ENCODE measurements around the gene ZFYVE9. TPM values are rescaled to one million over a fixed set of nuclear protein-coding genes. Genes with fewer than 3 reads are reported as not detected.

The ZFYVE9 gene
- total RNA-seq, 1 experiment from 2014 or later = 14.2 TPM

GRCh38 chr1:52358851-52359497 is 217.1 kb downstream of the ZFYVE9 start:
- Histone ChIP-seq H2AFZ (ENCODE audit: low read depth, low read length, poor library complexity, severe bottlenecking) (no peak overlapping the region), H3K9me3 (ENCODE audit: control insufficient read depth in 1 of 2, insufficient read depth in 1 of 2, low read depth in 1 of 2, low read length in 2 of 2) (no peaks in the 10 kb centered on the region), H4K20me1 (ENCODE audit: insufficient read depth) (no peaks in the 10 kb centered on the region), H3K27me3 (ENCODE audit: insufficient read depth, low read length) (no peaks in the 10 kb centered on the region), H3K27ac (ENCODE audit: low read depth, low read length) (no peak overlapping the region), H3K36me3 (ENCODE audit: control insufficient read depth in 1 of 2, insufficient read depth in 2 of 2, low read length in 2 of 2) (peaks cover 46 to 56% of the 10 kb centered on the region in 2 experiments), H3K79me2 (ENCODE audit: insufficient read depth, low read length) (peaks cover 4% of the 10 kb centered on the region), H3K4me2 (ENCODE audit: low read length) (no peak overlapping the region), H3K9me2 (ENCODE audit: insufficient read depth) (no peaks in the 10 kb centered on the region), H3K4me3 (replicated peaks in 1 of 2; ENCODE audit: low read depth in 1 of 2, low read length in 2 of 2) (no peak overlapping the region), H3K9ac (ENCODE audit: low read length) (no peak overlapping the region), H3K4me1 (ENCODE audit: control insufficient read depth in 1 of 2, insufficient read depth in 2 of 2, low read length in 2 of 2) (no peaks in the 10 kb centered on the region)
- TF ChIP-seq EGR1 (IDR thresholded peaks at IDR 0.05; ENCODE audit: low read depth) (no peak), POLR2AphosphoS5 (IDR thresholded peaks at IDR 0.05; ENCODE audit: low read depth, low read length) (no peak), RAD21 (IDR thresholded peaks at IDR 0.05; ENCODE audit: low read depth) (no peak), TCF7L2 (IDR thresholded peaks at IDR 0.05; ENCODE audit: borderline replicate concordance, extremely low read depth, insufficient read depth, insufficient read length) (no peak), MAX (IDR thresholded peaks at IDR 0.05) (no peak), SIN3A (IDR thresholded peaks at IDR 0.05; ENCODE audit: low read depth) (no peak)
- CTCF ChIA-PET = no interaction called here
- POLR2A ChIA-PET = no interaction called here
- no TSS peak for BruUV-seq (replicated peaks)
- RAD21 ChIA-PET (ENCODE audit: low non-redundant PET in 1 of 2, low total read pairs in 2 of 2, uncharacterized antibody in 2 of 2, unreplicated experiment in 2 of 2) = no interaction called here
- ATAC-seq (no peak), DNase-seq (ENCODE audit: low read depth, low spot score) (no peak)
- intact Hi-C loops (cut with micrococcal nuclease) = no loop called here

DNA sequence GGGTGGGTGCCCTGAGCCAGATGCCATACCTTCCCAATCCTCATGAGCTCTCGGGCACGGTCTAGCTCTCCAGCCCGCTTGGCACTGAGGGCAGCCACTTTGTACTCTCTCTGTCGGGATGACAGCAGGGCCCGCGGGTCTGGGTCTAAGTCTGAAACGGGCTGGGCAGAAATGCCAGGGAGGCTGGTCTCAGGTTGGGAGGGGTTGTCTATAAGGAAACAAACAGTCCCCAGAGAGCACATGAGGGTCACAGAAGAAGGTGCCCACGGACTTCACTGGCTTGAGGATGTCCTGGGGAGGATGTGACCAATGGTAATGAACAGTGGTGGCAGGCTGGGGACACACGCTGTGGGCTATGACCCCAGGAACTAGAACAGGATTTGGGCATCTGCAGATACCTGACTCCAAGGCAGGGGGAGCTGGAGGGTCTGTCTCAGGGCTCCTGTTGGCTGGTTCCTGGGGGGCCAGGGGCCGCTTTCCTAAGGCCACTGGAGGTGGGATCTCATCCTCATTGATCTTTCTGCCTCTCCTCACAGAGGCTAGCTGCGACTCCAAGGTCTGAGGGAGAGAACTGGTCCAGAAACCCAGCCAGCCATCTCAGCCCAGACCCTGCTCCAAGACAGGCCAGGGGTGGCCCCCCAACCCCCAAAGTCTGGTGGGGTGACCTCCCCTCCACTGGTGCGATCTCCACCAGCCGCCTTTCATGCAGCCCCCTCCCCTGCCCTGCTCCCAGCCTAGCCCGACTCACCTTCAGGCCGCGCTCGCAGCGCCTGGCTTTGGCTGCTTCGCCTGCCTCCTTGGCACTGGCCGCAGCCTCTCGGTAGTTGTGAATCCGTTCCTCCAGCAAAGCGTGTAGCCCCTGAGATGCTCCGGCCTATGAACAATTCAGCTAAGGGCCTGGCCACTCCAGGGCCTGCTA is 218.0 kb downstream of the ZFYVE9 start:
- Histone ChIP-seq H3K27ac (ENCODE audit: low read depth, low read length) (no peak overlapping the region), H4K20me1 (ENCODE audit: insufficient read depth) (no peaks in the 10 kb centered on the region), H3K4me2 (ENCODE audit: low read length) (no peak overlapping the region), H2AFZ (ENCODE audit: low read depth, low read length, poor library complexity, severe bottlenecking) (no peak overlapping the region), H3K79me2 (ENCODE audit: insufficient read depth, low read length) (peaks cover 13% of the 10 kb centered on the region), H3K36me3 (ENCODE audit: control insufficient read depth in 1 of 2, insufficient read depth in 2 of 2, low read length in 2 of 2) (peaks cover 38 to 47% of the 10 kb centered on the region in 2 experiments), H3K9ac (ENCODE audit: low read length) (no peak overlapping the region), H3K4me1 (ENCODE audit: control insufficient read depth in 1 of 2, insufficient read depth in 2 of 2, low read length in 2 of 2) (peaks cover 6 to 10% of the 10 kb centered on the region in 2 experiments; a peak in 3 of 4 replicates), H3K9me3 (ENCODE audit: control insufficient read depth in 1 of 2, insufficient read depth in 1 of 2, low read depth in 1 of 2, low read length in 2 of 2) (no peaks in the 10 kb centered on the region), H3K4me3 (replicated peaks in 1 of 2; ENCODE audit: low read depth in 1 of 2, low read length in 2 of 2) (no peak overlapping the region), H3K9me2 (ENCODE audit: insufficient read depth) (no peaks in the 10 kb centered on the region), H3K27me3 (ENCODE audit: insufficient read depth, low read length) (no peaks in the 10 kb centered on the region)
- CTCF ChIA-PET = no interaction called here
- POLR2A ChIA-PET = no interaction called here
- no TSS peak for BruUV-seq (replicated peaks)
- intact Hi-C loops (cut with micrococcal nuclease) = no loop called here
- RAD21 ChIA-PET (ENCODE audit: low non-redundant PET in 1 of 2, low total read pairs in 2 of 2, uncharacterized antibody in 2 of 2, unreplicated experiment in 2 of 2) = no interaction called here
- ATAC-seq = no peak
- no peak for DNase-seq (ENCODE audit: low read depth, low spot score)
- no peak for TF ChIP-seq CBX3 (IDR thresholded peaks at IDR 0.05; ENCODE audit: low read depth)
- TF ChIP-seq POLR2AphosphoS5 (IDR thresholded peaks at IDR 0.05; ENCODE audit: low read depth, low read length) = no peak
- no peak for TF ChIP-seq RAD21 (IDR thresholded peaks at IDR 0.05; ENCODE audit: low read depth)
- no peak for TF ChIP-seq TCF7L2 (IDR thresholded peaks at IDR 0.05; ENCODE audit: borderline replicate concordance, extremely low read depth, insufficient read depth, insufficient read length)
- TF ChIP-seq ELF1 (IDR thresholded peaks at IDR 0.05; ENCODE audit: borderline replicate concordance, low read depth) = no peak
- no peak for TF ChIP-seq EZH2phosphoT487 (IDR thresholded peaks at IDR 0.05; ENCODE audit: borderline replicate concordance)
- TF ChIP-seq REST (IDR thresholded peaks at IDR 0.05; ENCODE audit: low read depth) = no peak
- TF ChIP-seq EZH2 (IDR thresholded peaks at IDR 0.05) = no peak
- no peak for TF ChIP-seq EGR1 (IDR thresholded peaks at IDR 0.05; ENCODE audit: low read depth)

Measured in HCT116 (cell line).